Fibroblast of lung (primary cell): ENCODE measurements around the gene ZFC3H1. TPM values are rescaled to one million over a fixed set of nuclear protein-coding genes. Genes with fewer than 3 reads are reported as not detected.
"Not testable (repeated sequence)": the region's sequence is repeated elsewhere in the genome, so short reads cannot be mapped to it uniquely, and the experiment has no call there.

Source experiments
- DNase-seq, 2 donors: peaks; one replicate each; pipeline versions ENCODE4 v3.0.0 to v3.0.0-alpha.2; 2010; ENCODE audit warnings: low read depth in 2 of 2
- H2AFZ ChIP-seq: 2 replicates; pipeline ENCODE4 v1.5.1; 2012; ENCODE audit warnings: low read length, control low read depth, inconsistent platforms
- H3K27ac ChIP-seq: 2 replicates; pipeline ENCODE4 v1.5.1; 2011; ENCODE audit warnings: low read length, control low read depth; ENCODE audit not compliant: insufficient read depth
- H3K27me3 ChIP-seq: 2 replicates; pipeline ENCODE4 v1.5.1; 2011; ENCODE audit warnings: mild to moderate bottlenecking, low read length; ENCODE audit not compliant: control insufficient read depth, insufficient read depth
- H3K36me3 ChIP-seq: 2 replicates; pipeline ENCODE4 v1.5.1; 2011; ENCODE audit warnings: low read length; ENCODE audit not compliant: control insufficient read depth, insufficient read depth
- H3K4me1 ChIP-seq: 2 replicates; pipeline ENCODE4 v1.5.1; 2011; ENCODE audit warnings: low read length; ENCODE audit not compliant: control insufficient read depth, insufficient read depth; ENCODE audit errors: extremely low read depth
- H3K4me2 ChIP-seq: 2 replicates; pipeline ENCODE4 v1.5.1; 2011; ENCODE audit warnings: low read length, control low read depth; ENCODE audit not compliant: insufficient read depth; ENCODE audit errors: extremely low read depth
- H3K4me3 ChIP-seq, 4 experiments: fragments of 200-600 bp in 1 of 4; sonication (generic) in 1 of 4; replicated peaks in 1 of 4; 2 replicates each; pipeline ENCODE4 v1.5.1; 2011 to 2016; ENCODE audit warnings: low read length in 4 of 4, low read depth in 3 of 4, mild to moderate bottlenecking in 3 of 4, control low read depth in 2 of 4, inconsistent platforms in 1 of 4, mixed read lengths in 1 of 4; ENCODE audit not compliant: insufficient read depth in 1 of 4; ENCODE audit errors: control extremely low read depth in 1 of 4
- H3K79me2 ChIP-seq: 2 replicates; pipeline ENCODE4 v1.5.1; 2012; ENCODE audit warnings: mild to moderate bottlenecking, low read length, inconsistent platforms; ENCODE audit not compliant: control insufficient read depth, insufficient read depth
- H3K9ac ChIP-seq: 2 replicates; pipeline ENCODE4 v1.5.1; 2011; ENCODE audit warnings: mild to moderate bottlenecking, low read length, control low read depth; ENCODE audit not compliant: insufficient read depth
- H3K9me3 ChIP-seq: 2 replicates; pipeline ENCODE4 v1.5.1; 2012; ENCODE audit warnings: low read depth, low read length; ENCODE audit not compliant: control insufficient read depth, insufficient read depth
- H4K20me1 ChIP-seq: 2 replicates; pipeline ENCODE4 v1.5.1; 2011; ENCODE audit warnings: low read length; ENCODE audit not compliant: control insufficient read depth, insufficient read depth; ENCODE audit errors: extremely low read depth
- EZH2 ChIP-seq: IDR thresholded peaks from 2 replicates; pipeline ENCODE4 v1.5.1; 2012; ENCODE audit warnings: low read length, control low read depth, mild to moderate bottlenecking; ENCODE audit errors: missing control alignments
- polyA plus RNA-seq, 2 donors: library from polyadenylated mRNA; depleted of rRNA in 1 of 2; stranded (reverse) in 1 of 2; unstranded in 1 of 2; fragments of >200 nt; gene quantifications; 2 replicates each; pipeline ENCODE4 v1.2.1, GENCODE V29; 2011 to 2012; ENCODE audit warnings: missing spikeins in 1 of 2
- total RNA-seq: library from RNA; depleted of rRNA; stranded (reverse); fragments of >200 nt; gene quantifications from 2 replicates; pipeline ENCODE4 v1.2.1, GENCODE V29; 2014
- TF ChIP-seq, protein P1 (sequence below), 2 donors: IDR thresholded peaks in 1 of 2; conservative IDR thresholded peaks in 1 of 2; 1 replicate in 1 of 2; 2 replicates in 1 of 2; pipeline ENCODE4 v1.5.1; 2011 to 2012; ENCODE audit warnings: low read length in 2 of 2, control low read depth in 1 of 2, inconsistent platforms in 1 of 2, low read depth in 1 of 2, mild to moderate bottlenecking in 1 of 2

ZFC3H1 gene
- total and polyA plus RNA-seq, 2 donors (not counting 1 experiment from before 2014, with no cell fraction given): 30.7 to 33.1 TPM

DNA sequence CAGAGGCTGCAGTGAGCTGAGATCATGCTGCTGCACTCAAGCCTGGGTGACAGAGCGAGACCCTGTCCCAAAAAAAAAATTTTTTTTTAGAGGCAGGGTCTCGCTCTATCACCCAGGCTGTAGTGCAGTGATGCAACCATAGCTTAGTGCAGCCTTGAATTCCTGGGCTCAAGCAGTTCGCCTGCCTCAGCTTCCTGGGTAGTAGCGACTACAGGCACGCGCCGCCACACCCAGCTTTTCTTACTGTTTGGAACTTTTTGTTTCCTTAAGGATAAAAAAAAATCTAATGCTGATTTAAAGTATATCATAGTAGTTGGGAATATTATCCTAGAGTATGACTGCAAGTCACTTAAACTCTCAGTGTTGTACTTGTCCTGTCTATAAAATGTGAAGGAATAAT lies 29.5 kb upstream of the ZFC3H1 start:
- Histone ChIP-seq H3K27ac (no peak overlapping the region), H3K4me1 (no peaks in the 10 kb centered on the region), H4K20me1 (no peaks in the 10 kb centered on the region), H3K9ac (no peak overlapping the region), H3K79me2 (no peaks in the 10 kb centered on the region), H3K4me3 (no peak overlapping the region), H2AFZ (no peak overlapping the region), H3K9me3 (no peaks in the 10 kb centered on the region), H3K4me2 (no peak overlapping the region), H3K27me3 (no peaks in the 10 kb centered on the region), H3K36me3 (no peaks in the 10 kb centered on the region)
- no peak for TF ChIP-seq EZH2
- TF ChIP-seq, protein P1, sequence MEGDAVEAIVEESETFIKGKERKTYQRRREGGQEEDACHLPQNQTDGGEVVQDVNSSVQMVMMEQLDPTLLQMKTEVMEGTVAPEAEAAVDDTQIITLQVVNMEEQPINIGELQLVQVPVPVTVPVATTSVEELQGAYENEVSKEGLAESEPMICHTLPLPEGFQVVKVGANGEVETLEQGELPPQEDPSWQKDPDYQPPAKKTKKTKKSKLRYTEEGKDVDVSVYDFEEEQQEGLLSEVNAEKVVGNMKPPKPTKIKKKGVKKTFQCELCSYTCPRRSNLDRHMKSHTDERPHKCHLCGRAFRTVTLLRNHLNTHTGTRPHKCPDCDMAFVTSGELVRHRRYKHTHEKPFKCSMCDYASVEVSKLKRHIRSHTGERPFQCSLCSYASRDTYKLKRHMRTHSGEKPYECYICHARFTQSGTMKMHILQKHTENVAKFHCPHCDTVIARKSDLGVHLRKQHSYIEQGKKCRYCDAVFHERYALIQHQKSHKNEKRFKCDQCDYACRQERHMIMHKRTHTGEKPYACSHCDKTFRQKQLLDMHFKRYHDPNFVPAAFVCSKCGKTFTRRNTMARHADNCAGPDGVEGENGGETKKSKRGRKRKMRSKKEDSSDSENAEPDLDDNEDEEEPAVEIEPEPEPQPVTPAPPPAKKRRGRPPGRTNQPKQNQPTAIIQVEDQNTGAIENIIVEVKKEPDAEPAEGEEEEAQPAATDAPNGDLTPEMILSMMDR (conservative IDR thresholded peaks at IDR 0.05 in 1 of 2, IDR thresholded peaks at IDR 0.05 in 1 of 2; ENCODE audit: low read depth in 1 of 2, low read length in 2 of 2): no peak
- no peak for DNase-seq

DNA sequence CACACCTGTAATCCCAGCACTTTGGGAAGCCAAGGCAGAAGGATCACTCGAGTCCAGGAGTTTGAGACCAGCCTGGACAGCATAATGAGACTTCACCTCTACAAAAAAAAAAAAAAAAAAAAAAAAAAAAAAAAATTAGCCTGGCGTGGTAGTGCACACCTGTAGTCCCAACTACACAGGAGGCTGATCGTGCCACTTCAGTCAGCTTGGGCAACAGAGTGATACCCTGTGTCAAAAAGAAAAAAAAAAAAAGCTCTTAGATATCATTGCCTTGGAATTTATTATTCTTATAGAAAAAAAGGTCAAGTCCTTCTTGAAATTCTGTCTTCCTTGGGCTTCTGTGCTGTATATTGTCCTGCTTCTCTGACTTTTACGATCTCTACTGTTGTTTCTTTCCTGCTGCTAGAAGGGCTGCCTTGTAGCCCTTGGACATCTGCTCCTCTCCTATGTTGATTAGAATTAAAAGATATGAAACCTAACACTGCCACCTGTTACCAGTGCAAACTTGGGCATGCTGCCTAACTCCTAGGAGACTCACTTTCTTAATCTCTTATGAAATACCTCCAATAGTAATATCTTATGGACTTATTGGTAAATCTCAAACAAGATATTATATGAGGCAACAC lies 28.0 kb upstream of the ZFC3H1 start:
- Histone ChIP-seq H3K27me3 (no peaks in the 10 kb centered on the region), H3K79me2 (no peaks in the 10 kb centered on the region), H2AFZ (no peak overlapping the region), H3K9me3 (no peaks in the 10 kb centered on the region), H3K27ac (no peak overlapping the region), H3K4me1 (no peaks in the 10 kb centered on the region), H3K36me3 (no peaks in the 10 kb centered on the region), H3K9ac (no peak overlapping the region), H3K4me3 (no peak overlapping the region), H4K20me1 (no peaks in the 10 kb centered on the region), H3K4me2 (no peak overlapping the region)
- no peak for DNase-seq
- TF ChIP-seq, protein P1 (conservative IDR thresholded peaks at IDR 0.05 in 1 of 2, IDR thresholded peaks at IDR 0.05 in 1 of 2; ENCODE audit: low read depth in 1 of 2, low read length in 2 of 2): no peak
- TF ChIP-seq EZH2: no peak

DNA sequence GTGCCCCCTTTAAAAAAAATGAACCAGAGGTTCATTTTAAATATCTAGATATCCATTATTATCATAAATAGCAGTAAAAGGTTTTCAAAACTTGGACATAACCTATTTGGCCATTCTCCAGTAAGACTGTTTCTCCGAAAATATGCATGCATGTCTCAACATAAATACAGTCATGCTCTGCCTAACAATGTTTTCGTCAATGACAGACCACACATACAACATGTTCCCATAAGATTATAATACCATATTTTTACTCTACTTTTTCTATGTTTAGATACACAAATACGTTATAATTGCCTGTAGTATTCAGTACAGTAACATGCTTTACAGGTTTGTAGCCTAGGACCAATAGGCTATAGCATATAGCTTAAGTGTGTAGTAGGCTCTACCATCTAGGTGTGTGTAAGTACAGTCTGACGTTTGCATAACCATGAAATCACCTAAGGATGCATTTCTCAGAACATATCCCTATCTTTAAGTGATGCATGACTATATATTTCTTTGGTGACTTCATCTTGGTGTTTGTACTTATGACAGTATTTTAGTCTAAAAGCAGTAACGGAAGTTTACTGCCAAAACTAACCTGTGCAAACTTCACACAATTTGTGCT lies 25.4 kb upstream of the ZFC3H1 start:
- TF ChIP-seq EZH2: no peak
- TF ChIP-seq, protein P1 (conservative IDR thresholded peaks at IDR 0.05 in 1 of 2, IDR thresholded peaks at IDR 0.05 in 1 of 2; ENCODE audit: low read depth in 1 of 2, low read length in 2 of 2): no peak
- no peaks in the 10 kb centered on the region for H3K4me1 ChIP-seq
- H3K4me2 ChIP-seq: peak overlapping the region; percentile 32
- H3K4me3 ChIP-seq: peak overlapping the region in 1 of 4 experiments; percentile 8
- no peaks in the 10 kb centered on the region for H3K36me3 ChIP-seq
- no peak overlapping the region for H2AFZ ChIP-seq
- H4K20me1 ChIP-seq: no peaks in the 10 kb centered on the region
- DNase-seq: peak in 1 of 2 donors; percentile 22
- H3K27me3 ChIP-seq: no peaks in the 10 kb centered on the region
- H3K9ac ChIP-seq: no peak overlapping the region
- H3K9me3 ChIP-seq: no peaks in the 10 kb centered on the region
- no peak overlapping the region for H3K27ac ChIP-seq
- no peaks in the 10 kb centered on the region for H3K79me2 ChIP-seq

DNA sequence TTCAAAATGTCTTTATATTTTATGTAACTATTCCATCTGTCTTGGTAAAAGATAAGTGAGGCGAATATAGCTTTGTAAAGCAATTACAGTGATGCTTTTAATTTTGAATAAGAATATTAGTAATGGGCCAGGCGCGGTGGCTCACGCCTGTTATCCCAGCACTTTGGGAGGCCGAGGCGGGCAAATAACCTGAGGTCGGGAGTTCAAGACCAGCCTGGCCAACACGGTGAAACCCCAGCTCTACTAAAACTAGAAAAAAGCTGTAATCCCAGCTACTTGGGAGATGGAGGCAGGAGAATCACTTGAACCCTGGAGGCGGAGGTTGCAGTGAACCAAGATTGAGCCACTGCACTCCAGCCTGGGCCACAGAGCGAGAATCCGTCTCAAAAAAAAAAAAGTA lies 23.5 kb upstream of the ZFC3H1 start:
- Histone ChIP-seq H3K4me2 (peak overlapping the region; percentile 94), H3K4me3 (peak overlapping the region; percentile 75 to 96 (median 77))
- not testable (repeated sequence) for H3K4me1 ChIP-seq, H3K9me3 ChIP-seq, H2AFZ ChIP-seq, H4K20me1 ChIP-seq, H3K79me2 ChIP-seq, H3K36me3 ChIP-seq, H3K27ac ChIP-seq, DNase-seq, H3K9ac ChIP-seq, H3K27me3 ChIP-seq
